GM18951 (cell line): ENCODE results near the gene FBXW11.

Experiments
- POLR2A ChIP-seq: IDR thresholded peaks from 4 replicates; pipeline ENCODE4 v1.6.1; 2011; ENCODE audit warnings: mild to moderate bottlenecking; ENCODE audit not compliant: insufficient read length, insufficient read depth; ENCODE audit errors: extremely low read depth
- in situ Hi-C: fragments of 300-500 bp; cut with MboI; formaldehyde crosslinking; loops from one replicate; pipeline ENCODE4 v1.12.0; 2022; ENCODE audit warnings: low sequenced_read_pairs, mixed read lengths, inconsistent platforms; ENCODE audit not compliant: unreplicated experiment

FBXW11 gene

GRCh38 chr5:172006321-172007174 lies at the start of gene FBXW11:
Gene FBXW11, minus strand, starts transcription at chr5:172006638. Its CDS starts 136 bp downstream, at chr5:172006502.
- in situ Hi-C loops = no loop called here
- peak; percentile 95 for TF ChIP-seq POLR2A

- TF ChIP-seq POLR2A = no peak
- in situ Hi-C loops = no loop called here
Observed at GRCh38 chr5:172055996-172056395, 49.6 kb upstream of the FBXW11 start.

- in situ Hi-C loops = no loop called here
Observed at GRCh38 chr5:172055421-172055820, 49.0 kb upstream of the FBXW11 start.

GRCh38 chr5:172054611-172055153 lies 48.2 kb upstream of the FBXW11 start:
- no peak for TF ChIP-seq POLR2A
- in situ Hi-C loops = no loop called here

More at GRCh38 chr5:172055421-172055820, 49.0 kb upstream of the FBXW11 start:
- TF ChIP-seq POLR2A = no peak

- TF ChIP-seq POLR2A = no peak
- in situ Hi-C loops = no loop called here
Observed at GRCh38 chr5:172052450-172053236, 46.2 kb upstream of the FBXW11 start.

- no peak for TF ChIP-seq POLR2A
- in situ Hi-C loops = no loop called here
Observed at GRCh38 chr5:172051643-172052339, 45.4 kb upstream of the FBXW11 start.

GRCh38 chr5:172050080-172050479 lies 43.6 kb upstream of the FBXW11 start:
- in situ Hi-C loops = no loop called here
- TF ChIP-seq POLR2A = no peak

- in situ Hi-C loops = loop anchor here (5.0 to 25.0 kb wide), 2 partner anchors 132 to 637 kb away; partner anchors contain the start of gene FGF18
- no peak for TF ChIP-seq POLR2A
Observed at GRCh38 chr5:172049226-172049796, 42.9 kb upstream of the FBXW11 start.

- in situ Hi-C loops = loop anchor here (5.0 to 25.0 kb wide), 2 partner anchors 131 to 636 kb away; partner anchors contain the start of gene FGF18
- no peak for TF ChIP-seq POLR2A
Observed at GRCh38 chr5:172048539-172049101, 42.2 kb upstream of the FBXW11 start.

GRCh38 chr5:172048170-172048422 lies 41.7 kb upstream of the FBXW11 start:
- in situ Hi-C loops = loop anchor here (5.0 to 25.0 kb wide), 2 partner anchors 131 to 636 kb away; partner anchors contain the start of gene FGF18
- no peak for TF ChIP-seq POLR2A

GRCh38 chr5:172046593-172046992 lies 40.2 kb upstream of the FBXW11 start:
- in situ Hi-C loops = loop anchor here (5.0 to 25.0 kb wide), 2 partner anchors 129 to 634 kb away; partner anchors contain the start of gene FGF18
- TF ChIP-seq POLR2A = no peak

- in situ Hi-C loops = loop anchor here (5.0 to 25.0 kb wide), 2 partner anchors 128 to 633 kb away; partner anchors contain the start of gene FGF18
Observed at GRCh38 chr5:172045315-172045632, 38.8 kb upstream of the FBXW11 start.

More at GRCh38 chr5:172045315-172045632, 38.8 kb upstream of the FBXW11 start:
- TF ChIP-seq POLR2A = no peak
